Chondrocyte (in vitro differentiated cells): ENCODE data around the gene CRIP1. TPM values are rescaled to one million over a fixed set of nuclear protein-coding genes. Genes with fewer than 3 reads are reported as not detected.

ENCODE experiments used
- DNase-seq: peaks from one replicate; pipeline ENCODE4 v3.0.0; 2021; ENCODE audit warnings: mixed read lengths, low spot score
- H3K27ac Mint-ChIP-seq: one replicate; pipeline ENCODE4 v1.8.0; 2021; ENCODE audit warnings: mild to moderate bottlenecking, moderate library complexity, mixed read lengths; ENCODE audit not compliant: unreplicated experiment
- H3K27me3 Mint-ChIP-seq: 2 replicates; pipeline ENCODE4 v1.8.0; 2021; ENCODE audit warnings: low read depth, mixed read lengths
- H3K36me3 Mint-ChIP-seq: 2 replicates; pipeline ENCODE4 v1.8.0; 2021; ENCODE audit warnings: low read depth, mixed read lengths
- H3K4me1 Mint-ChIP-seq: 2 replicates; pipeline ENCODE4 v1.8.0; 2021; ENCODE audit warnings: low read depth, mild to moderate bottlenecking, mixed read lengths
- H3K4me3 Mint-ChIP-seq: one replicate; pipeline ENCODE4 v1.8.0; 2021; ENCODE audit warnings: mild to moderate bottlenecking, moderate library complexity, mixed read lengths; ENCODE audit not compliant: unreplicated experiment
- H3K9me3 Mint-ChIP-seq: 2 replicates; pipeline ENCODE4 v1.8.0; 2021; ENCODE audit warnings: low read depth, mixed read lengths
- total RNA-seq: library from RNA; stranded (reverse); gene quantifications from 3 replicates; pipeline ENCODE4 v1.2.1, GENCODE V29; 2021
- TF ChIP-seq, protein P1 (sequence below): fragments of 200-600 bp; sonication (generic); IDR thresholded peaks from 2 replicates; pipeline ENCODE4 v1.5.0; 2021; ENCODE audit warnings: antibody characterized with exemption, mild to moderate bottlenecking, moderate library complexity

CRIP1 gene
- total RNA-seq, 1 donor from 2014 or later: 181 TPM

- Mint-ChIP-seq H3K9me3 (no peaks in the 10 kb centered on the region), H3K27me3 (no peaks in the 10 kb centered on the region), H3K4me1 (peaks cover 71% of the 10 kb centered on the region), H3K27ac (peak overlapping the region; percentile 99), H3K36me3 (peaks cover 2% of the 10 kb centered on the region), H3K4me3 (peak overlapping the region; percentile 67)
- TF ChIP-seq, protein P1, sequence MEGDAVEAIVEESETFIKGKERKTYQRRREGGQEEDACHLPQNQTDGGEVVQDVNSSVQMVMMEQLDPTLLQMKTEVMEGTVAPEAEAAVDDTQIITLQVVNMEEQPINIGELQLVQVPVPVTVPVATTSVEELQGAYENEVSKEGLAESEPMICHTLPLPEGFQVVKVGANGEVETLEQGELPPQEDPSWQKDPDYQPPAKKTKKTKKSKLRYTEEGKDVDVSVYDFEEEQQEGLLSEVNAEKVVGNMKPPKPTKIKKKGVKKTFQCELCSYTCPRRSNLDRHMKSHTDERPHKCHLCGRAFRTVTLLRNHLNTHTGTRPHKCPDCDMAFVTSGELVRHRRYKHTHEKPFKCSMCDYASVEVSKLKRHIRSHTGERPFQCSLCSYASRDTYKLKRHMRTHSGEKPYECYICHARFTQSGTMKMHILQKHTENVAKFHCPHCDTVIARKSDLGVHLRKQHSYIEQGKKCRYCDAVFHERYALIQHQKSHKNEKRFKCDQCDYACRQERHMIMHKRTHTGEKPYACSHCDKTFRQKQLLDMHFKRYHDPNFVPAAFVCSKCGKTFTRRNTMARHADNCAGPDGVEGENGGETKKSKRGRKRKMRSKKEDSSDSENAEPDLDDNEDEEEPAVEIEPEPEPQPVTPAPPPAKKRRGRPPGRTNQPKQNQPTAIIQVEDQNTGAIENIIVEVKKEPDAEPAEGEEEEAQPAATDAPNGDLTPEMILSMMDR: peak; percentile 100
- no peak for DNase-seq
Observed at GRCh38 chr14:105480807-105481801, 5.6 kb upstream of the CRIP1 start.

DNA sequence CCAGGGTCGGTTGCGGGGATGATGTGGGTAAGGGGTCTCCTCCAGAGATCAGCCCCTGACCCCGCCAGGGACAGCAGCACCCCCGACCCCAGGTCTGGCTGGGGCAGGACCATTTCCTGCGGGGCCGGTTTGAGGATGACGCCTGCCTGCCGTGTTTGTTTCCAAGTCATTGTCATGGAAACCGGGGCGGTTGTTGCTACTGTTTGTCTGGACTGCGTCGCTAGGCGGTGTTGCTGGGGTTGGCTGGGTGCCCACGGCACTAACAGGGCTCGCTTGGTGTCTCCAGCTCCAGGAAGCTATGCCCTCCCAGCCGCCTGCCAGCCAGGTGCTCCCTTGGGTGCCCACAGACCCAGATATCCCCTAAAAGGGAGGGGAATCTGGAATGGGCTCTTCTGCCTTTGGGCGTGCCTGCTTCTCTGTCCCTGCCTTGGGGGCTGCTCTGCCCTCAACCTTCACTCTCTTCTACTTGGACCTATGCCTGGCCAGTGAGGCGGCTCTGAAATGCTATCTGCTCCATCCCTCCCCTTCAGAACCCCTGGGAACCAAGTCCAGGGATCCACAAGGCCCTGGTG is 4.7 kb upstream of the CRIP1 start:
- Mint-ChIP-seq H3K27me3 (no peaks in the 10 kb centered on the region), H3K4me3 (peak overlapping the region; percentile 67), H3K36me3 (peaks cover 2% of the 10 kb centered on the region), H3K9me3 (no peaks in the 10 kb centered on the region), H3K4me1 (peaks cover 63% of the 10 kb centered on the region), H3K27ac (peak overlapping the region; percentile 99)
- DNase-seq: no peak
- TF ChIP-seq, protein P1: peak; percentile 47

- TF ChIP-seq, protein P1: no peak
- peak overlapping the region; percentile 99 for H3K27ac Mint-ChIP-seq
- H3K9me3 Mint-ChIP-seq: no peaks in the 10 kb centered on the region
- H3K27me3 Mint-ChIP-seq: no peaks in the 10 kb centered on the region
- H3K36me3 Mint-ChIP-seq: peaks cover 2% of the 10 kb centered on the region
- peaks cover 58% of the 10 kb centered on the region for H3K4me1 Mint-ChIP-seq
- peak overlapping the region; percentile 67 for H3K4me3 Mint-ChIP-seq
- DNase-seq: no peak
Observed at GRCh38 chr14:105482486-105483110, 4.1 kb upstream of the CRIP1 start.

GRCh38 chr14:105483300-105484068 is 3.2 kb upstream of the CRIP1 start:
- H3K4me3 Mint-ChIP-seq: no peak overlapping the region
- peaks cover 59% of the 10 kb centered on the region for H3K4me1 Mint-ChIP-seq
- TF ChIP-seq, protein P1: no peak
- peak overlapping the region; percentile 99 for H3K27ac Mint-ChIP-seq
- H3K27me3 Mint-ChIP-seq: no peaks in the 10 kb centered on the region
- H3K9me3 Mint-ChIP-seq: no peaks in the 10 kb centered on the region
- DNase-seq: no peak
- H3K36me3 Mint-ChIP-seq: peaks cover 2% of the 10 kb centered on the region
